Esophagus muscularis mucosa (tissue), 4 donors: ENCODE measurements around the gene PRDM16.

Source experiments
- CTCF ChIP-seq, 3 experiments: fragments of 200-600 bp in 2 of 3; fragments of 450-650 bp in 1 of 3; sonication (generic) in 2 of 3; IDR thresholded peaks; one replicate each; pipeline ENCODE4 v1.5.1; 2017 to 2019; ENCODE audit warnings: antibody characterized with exemption in 3 of 3, mild to moderate bottlenecking in 2 of 3, moderate library complexity in 1 of 3
- EP300 ChIP-seq: sonication (generic); formaldehyde crosslinking; IDR thresholded peaks from one replicate; pipeline ENCODE4 v1.6.1; 2017; ENCODE audit warnings: antibody characterized with exemption
- POLR2A ChIP-seq: fragments of 450-650 bp; IDR thresholded peaks from one replicate; pipeline ENCODE4 v1.6.1; 2017; ENCODE audit warnings: antibody characterized with exemption, moderate library complexity, mild to moderate bottlenecking, low read depth

DNA sequence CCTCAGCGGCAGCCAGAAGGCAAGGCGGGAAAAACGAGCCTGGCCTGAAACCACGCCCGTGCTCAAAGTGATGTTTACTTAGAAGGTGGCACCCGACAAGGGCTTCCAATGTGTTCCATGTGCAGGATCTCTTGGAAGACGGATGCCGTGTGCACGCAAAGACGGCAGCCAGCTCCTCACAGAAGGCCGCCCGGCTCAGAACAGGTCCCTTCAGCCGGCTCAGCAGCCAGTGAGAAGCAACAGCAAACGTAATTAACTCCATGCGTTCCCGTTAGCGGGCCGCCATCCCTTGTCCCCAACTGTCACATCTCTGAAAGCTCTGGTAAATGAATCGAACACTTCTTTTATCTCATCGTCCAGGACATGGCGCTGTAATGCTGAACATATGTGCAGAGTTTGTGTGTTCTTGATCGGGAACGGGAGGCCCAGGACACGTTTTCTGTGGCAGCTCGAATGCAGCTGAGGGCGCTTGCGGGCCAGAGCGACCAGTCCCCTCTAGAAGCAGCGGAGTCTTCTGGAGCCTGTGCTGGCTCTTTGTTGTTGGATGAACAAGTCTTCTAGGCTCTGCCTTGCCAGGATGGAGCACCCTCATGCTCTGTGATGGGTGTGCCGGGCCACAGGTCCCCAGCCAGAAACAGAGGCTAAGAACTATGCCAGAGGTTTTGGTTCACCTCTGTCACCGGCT is 290.9 kb downstream of the PRDM16 start:
- TF ChIP-seq POLR2A (no peak), CTCF (IDR thresholded peaks at IDR 0.05) (no peak), EP300 (no peak)
